SK-N-SH (cell line): ENCODE results near the gene ECHDC1.

Experiments
- CTCF ChIP-seq: fragments of 200-600 bp; sonication (generic); IDR thresholded peaks from 2 replicates; pipeline ENCODE4 v1.6.1; 2017; ENCODE audit warnings: antibody characterized with exemption, mild to moderate bottlenecking, moderate library complexity
- FOXJ3 ChIP-seq: sonication (generic); formaldehyde crosslinking; IDR thresholded peaks from 2 replicates; pipeline ENCODE4 v1.5.1; 2020; ENCODE audit warnings: mild to moderate bottlenecking, missing genetic modification reagents
- FOXM1 ChIP-seq: IDR thresholded peaks from 2 replicates; pipeline ENCODE4 v1.4.0; 2012; ENCODE audit warnings: low read depth, mild to moderate bottlenecking
- JUND ChIP-seq: IDR thresholded peaks from 2 replicates; pipeline ENCODE4 v1.4.0; 2012
- MAX ChIP-seq: IDR thresholded peaks from 2 replicates; pipeline ENCODE4 v1.4.0; 2012; ENCODE audit warnings: low read depth
- MEF2A ChIP-seq: IDR thresholded peaks from 2 replicates; pipeline ENCODE4 v1.4.0; 2012; ENCODE audit warnings: low read depth, borderline replicate concordance
- MXI1 ChIP-seq: IDR thresholded peaks from 2 replicates; pipeline ENCODE4 v1.6.1; 2012; ENCODE audit warnings: mild to moderate bottlenecking, low read depth, low read length, improper control_type of control experiment
- REST ChIP-seq: IDR thresholded peaks from 2 replicates; pipeline ENCODE4 v1.6.1; 2012; ENCODE audit warnings: mild to moderate bottlenecking, low read depth, low read length, moderate library complexity
- RXRA ChIP-seq: IDR thresholded peaks from 2 replicates; pipeline ENCODE4 v1.4.0; 2012; ENCODE audit warnings: low read depth, mild to moderate bottlenecking, borderline replicate concordance
- SMC3 ChIP-seq: IDR thresholded peaks from 2 replicates; pipeline ENCODE4 v1.6.1; 2012; ENCODE audit warnings: low read depth, low read length, improper control_type of control experiment
- YY1 ChIP-seq: IDR thresholded peaks from 2 replicates; pipeline ENCODE4 v1.4.0; 2012; ENCODE audit warnings: low read depth, mild to moderate bottlenecking

GRCh38 chr6:127391094-127391953, 47.9 kb upstream of the ECHDC1 start:
- TF ChIP-seq MEF2A (no peak), FOXM1 (no peak), CTCF (no peak), RXRA (no peak), JUND (no peak), MAX (no peak), FOXJ3 (CRISPR knock-in tag) (no peak), SMC3 (no peak), REST (no peak), MXI1 (no peak), YY1 (no peak)
